Epithelial cell of esophagus (primary cell): Measurements from ENCODE around the gene ATXN2L.
A peak's percentile ranks its signal among the peaks of the same experiment; 100 is the strongest.

Experiments used
- DNase-seq: peaks from one replicate; pipeline ENCODE4 v3.0.0; 2010; ENCODE audit warnings: low read depth
- H3K4me3 ChIP-seq: 2 replicates; pipeline ENCODE4 v1.5.1; 2011; ENCODE audit warnings: mild to moderate bottlenecking, low read length, control low read depth
- TF ChIP-seq, protein P1 (sequence below): IDR thresholded peaks from 2 replicates; pipeline ENCODE4 v1.5.1; 2011; ENCODE audit warnings: low read depth, mild to moderate bottlenecking, low read length, control low read depth, inconsistent platforms; ENCODE audit not compliant: insufficient read depth; ENCODE audit errors: missing control alignments

ATXN2L gene

GRCh38 chr16:28874406-28874805 lies 51.6 kb downstream of the ATXN2L start:
- TF ChIP-seq, protein P1, sequence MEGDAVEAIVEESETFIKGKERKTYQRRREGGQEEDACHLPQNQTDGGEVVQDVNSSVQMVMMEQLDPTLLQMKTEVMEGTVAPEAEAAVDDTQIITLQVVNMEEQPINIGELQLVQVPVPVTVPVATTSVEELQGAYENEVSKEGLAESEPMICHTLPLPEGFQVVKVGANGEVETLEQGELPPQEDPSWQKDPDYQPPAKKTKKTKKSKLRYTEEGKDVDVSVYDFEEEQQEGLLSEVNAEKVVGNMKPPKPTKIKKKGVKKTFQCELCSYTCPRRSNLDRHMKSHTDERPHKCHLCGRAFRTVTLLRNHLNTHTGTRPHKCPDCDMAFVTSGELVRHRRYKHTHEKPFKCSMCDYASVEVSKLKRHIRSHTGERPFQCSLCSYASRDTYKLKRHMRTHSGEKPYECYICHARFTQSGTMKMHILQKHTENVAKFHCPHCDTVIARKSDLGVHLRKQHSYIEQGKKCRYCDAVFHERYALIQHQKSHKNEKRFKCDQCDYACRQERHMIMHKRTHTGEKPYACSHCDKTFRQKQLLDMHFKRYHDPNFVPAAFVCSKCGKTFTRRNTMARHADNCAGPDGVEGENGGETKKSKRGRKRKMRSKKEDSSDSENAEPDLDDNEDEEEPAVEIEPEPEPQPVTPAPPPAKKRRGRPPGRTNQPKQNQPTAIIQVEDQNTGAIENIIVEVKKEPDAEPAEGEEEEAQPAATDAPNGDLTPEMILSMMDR: no peak
- DNase-seq: no peak
- no peak overlapping the region for H3K4me3 ChIP-seq

- TF ChIP-seq, protein P1: peak; percentile 6
- no peak for DNase-seq
Measured at GRCh38 chr16:28875134-28876018, 52.6 kb downstream of the ATXN2L start.

DNA sequence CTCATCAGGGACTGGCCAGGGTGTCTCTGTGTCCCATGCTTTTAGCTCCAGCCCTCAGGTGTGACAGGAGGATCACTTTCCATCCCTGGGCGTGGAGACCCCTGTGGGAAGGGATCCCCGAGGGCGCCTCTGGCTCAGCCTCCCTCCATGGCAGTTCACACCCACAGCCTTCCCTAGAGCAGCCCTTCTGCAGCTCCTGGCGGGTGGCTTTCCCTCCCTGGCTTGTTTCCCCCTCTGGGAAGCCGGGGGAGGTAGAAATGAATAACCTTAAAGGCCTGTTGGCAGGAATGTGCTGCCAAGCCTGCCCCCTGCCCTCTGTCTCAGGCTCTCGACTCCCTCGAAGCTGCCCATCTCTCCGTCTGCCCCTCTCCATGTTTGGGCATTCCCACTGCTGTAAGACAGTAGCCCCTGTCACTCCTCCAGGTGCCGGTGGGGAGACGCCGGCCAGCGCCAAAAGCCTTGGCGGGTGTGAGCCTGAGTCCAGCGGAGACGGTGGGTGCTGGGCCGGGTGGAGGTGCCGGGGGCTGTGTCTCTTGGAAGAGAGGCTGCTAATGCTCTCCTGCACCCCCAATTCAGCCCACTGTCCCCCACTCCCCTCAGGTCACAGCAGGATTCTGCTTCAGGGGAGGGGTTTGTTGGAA lies 53.3 kb downstream of the ATXN2L start:
- H3K4me3 ChIP-seq: no peak overlapping the region
- TF ChIP-seq, protein P1: no peak
- no peak for DNase-seq

More at GRCh38 chr16:28875134-28876018, 52.6 kb downstream of the ATXN2L start:
- no peak overlapping the region for H3K4me3 ChIP-seq

GRCh38 chr16:28876973-28877654 lies 54.3 kb downstream of the ATXN2L start:
- TF ChIP-seq, protein P1: no peak
- H3K4me3 ChIP-seq: no peak overlapping the region
- DNase-seq: no peak

GRCh38 chr16:28877655-28878000 lies 54.8 kb downstream of the ATXN2L start:
- no peak overlapping the region for H3K4me3 ChIP-seq
- TF ChIP-seq, protein P1: no peak
- no peak for DNase-seq

DNA sequence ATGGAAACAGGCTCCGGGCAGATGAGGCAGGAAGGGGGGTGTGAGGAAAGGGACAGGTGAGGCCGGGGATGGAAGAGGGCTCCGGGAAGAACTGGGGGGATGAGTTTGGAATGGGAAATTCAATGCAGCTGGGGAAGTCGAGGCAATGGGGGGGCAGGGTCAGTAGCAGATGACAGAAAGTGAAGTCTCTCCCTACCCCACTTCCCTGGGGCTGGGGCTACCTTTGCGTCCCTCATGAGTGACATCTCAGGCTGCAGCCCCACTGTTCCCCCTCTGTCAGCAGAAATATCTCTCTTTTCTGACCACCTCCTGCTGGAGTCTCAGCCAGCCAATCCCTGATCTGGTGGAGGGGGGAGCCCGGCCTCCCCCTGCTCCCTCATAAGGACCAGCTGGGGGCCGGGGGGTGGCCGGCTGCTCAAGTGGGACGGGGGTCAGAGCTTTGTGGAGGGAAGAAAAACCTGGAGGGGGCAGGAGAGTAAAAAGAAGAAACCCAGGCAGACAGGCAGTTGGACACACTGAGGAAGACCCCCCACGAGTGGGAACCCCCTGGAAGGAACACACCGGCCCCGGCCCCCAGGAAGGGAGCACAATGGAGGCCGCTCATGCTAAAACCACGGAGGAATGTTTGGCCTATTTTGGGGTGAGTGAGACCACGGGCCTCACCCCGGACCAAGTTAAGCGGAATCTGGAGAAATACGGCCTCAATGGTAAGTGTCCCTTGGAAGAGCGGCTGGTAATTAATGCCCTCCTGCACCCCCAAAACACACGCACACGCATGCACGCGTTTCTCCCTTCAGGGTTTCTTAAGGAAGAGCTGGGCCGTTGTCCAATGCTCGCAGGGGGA lies 55.5 kb downstream of the ATXN2L start, which contains the start of gene ATP2A1:
TSS of gene ATP2A1 (plus strand) at position 406 of the 844 bp plus-strand sequence. CDS start at position 590, 184 bp downstream.
- H3K4me3 ChIP-seq: peak within 1 kb of the TSS; percentile 62
- DNase-seq: no peak
- TF ChIP-seq, protein P1: no peak
